ENCODE data around the gene PNMA8A.
A peak's percentile ranks its signal among the peaks of the same experiment; 100 is the strongest.
"Not testable (repeated sequence)": the region's sequence is repeated elsewhere in the genome, so short reads cannot be mapped to it uniquely, and the experiment has no call there.

Gene PNMA8A

GRCh38 chr19:46447824-46448223, 23.5 kb downstream of the PNMA8A start:
- no peak overlapping the region for H3K27ac ChIP-seq (ENCODE audit: low read depth, low read length)
- H2AFZ ChIP-seq (ENCODE audit: low read length, unreplicated experiment), result no peak overlapping the region
- H3K4me1 ChIP-seq (ENCODE audit: control insufficient read depth, insufficient read depth, low read length, unreplicated experiment), result peaks cover 2% of the 10 kb centered on the region
- no peak overlapping the region for H3K4me3 ChIP-seq (ENCODE audit: low read depth, low read length)
- H3K36me3 ChIP-seq (ENCODE audit: insufficient read depth, low read length), result no peaks in the 10 kb centered on the region
- H3K79me2 ChIP-seq (ENCODE audit: control insufficient read depth, insufficient read depth, low read length, unreplicated experiment), result no peaks in the 10 kb centered on the region
- no peaks in the 10 kb centered on the region for H3K27me3 ChIP-seq (ENCODE audit: insufficient read depth, low read length)

- peaks cover 2% of the 10 kb centered on the region for H3K4me1 ChIP-seq (ENCODE audit: control insufficient read depth, insufficient read depth, low read length, unreplicated experiment)
- no peaks in the 10 kb centered on the region for H3K79me2 ChIP-seq (ENCODE audit: control insufficient read depth, insufficient read depth, low read length, unreplicated experiment)
- H3K27ac ChIP-seq (ENCODE audit: low read depth, low read length), result no peak overlapping the region
- no peak overlapping the region for H3K4me3 ChIP-seq (ENCODE audit: low read depth, low read length)
- H3K27me3 ChIP-seq (ENCODE audit: insufficient read depth, low read length), result no peaks in the 10 kb centered on the region
- H3K36me3 ChIP-seq (ENCODE audit: insufficient read depth, low read length), result no peaks in the 10 kb centered on the region
- no peak overlapping the region for H2AFZ ChIP-seq (ENCODE audit: low read length, unreplicated experiment)
Measured at GRCh38 chr19:46447006-46447405, 24.4 kb downstream of the PNMA8A start.

GRCh38 chr19:46446021-46446420, 25.3 kb downstream of the PNMA8A start:
- Histone ChIP-seq H3K27me3 (ENCODE audit: insufficient read depth, low read length) (no peaks in the 10 kb centered on the region), H3K36me3 (ENCODE audit: insufficient read depth, low read length) (no peaks in the 10 kb centered on the region), H3K27ac (ENCODE audit: low read depth, low read length) (no peak overlapping the region), H3K4me3 (ENCODE audit: low read depth, low read length) (no peak overlapping the region), H2AFZ (ENCODE audit: low read length, unreplicated experiment) (no peak overlapping the region), H3K79me2 (ENCODE audit: control insufficient read depth, insufficient read depth, low read length, unreplicated experiment) (no peaks in the 10 kb centered on the region), H3K4me1 (ENCODE audit: control insufficient read depth, insufficient read depth, low read length, unreplicated experiment) (peaks cover 2% of the 10 kb centered on the region)

- peak overlapping the region; percentile 36 for H3K4me3 ChIP-seq (ENCODE audit: low read depth, low read length)
- peak overlapping the region; percentile 37; the same call in 1 of the 2 replicates for H3K27ac ChIP-seq (ENCODE audit: low read depth, low read length)
- no peaks in the 10 kb centered on the region for H3K27me3 ChIP-seq (ENCODE audit: insufficient read depth, low read length)
- no peaks in the 10 kb centered on the region for H3K36me3 ChIP-seq (ENCODE audit: insufficient read depth, low read length)
- H3K4me1 ChIP-seq (ENCODE audit: control insufficient read depth, insufficient read depth, low read length, unreplicated experiment), result peaks cover 2% of the 10 kb centered on the region
- H2AFZ ChIP-seq (ENCODE audit: low read length, unreplicated experiment), result no peak overlapping the region
- H3K79me2 ChIP-seq (ENCODE audit: control insufficient read depth, insufficient read depth, low read length, unreplicated experiment), result no peaks in the 10 kb centered on the region
Measured at GRCh38 chr19:46442808-46443450, 28.4 kb downstream of the PNMA8A start.

- H3K27me3 ChIP-seq (ENCODE audit: insufficient read depth, low read length), result no peaks in the 10 kb centered on the region
- no peaks in the 10 kb centered on the region for H3K79me2 ChIP-seq (ENCODE audit: control insufficient read depth, insufficient read depth, low read length, unreplicated experiment)
- H3K27ac ChIP-seq (ENCODE audit: low read depth, low read length), result no peak overlapping the region
- no peak overlapping the region for H3K4me3 ChIP-seq (ENCODE audit: low read depth, low read length)
- H3K36me3 ChIP-seq (ENCODE audit: insufficient read depth, low read length), result no peaks in the 10 kb centered on the region
- no peak overlapping the region for H2AFZ ChIP-seq (ENCODE audit: low read length, unreplicated experiment)
- peaks cover 2% of the 10 kb centered on the region for H3K4me1 ChIP-seq (ENCODE audit: control insufficient read depth, insufficient read depth, low read length, unreplicated experiment)
Measured at GRCh38 chr19:46441866-46442265, 29.5 kb downstream of the PNMA8A start.

- H2AFZ ChIP-seq (ENCODE audit: low read length, unreplicated experiment); H3K36me3 ChIP-seq (ENCODE audit: insufficient read depth, low read length); H3K27me3 ChIP-seq (ENCODE audit: insufficient read depth, low read length); H3K4me1 ChIP-seq (ENCODE audit: control insufficient read depth, insufficient read depth, low read length, unreplicated experiment); H3K79me2 ChIP-seq (ENCODE audit: control insufficient read depth, insufficient read depth, low read length, unreplicated experiment); H3K4me3 ChIP-seq (ENCODE audit: low read depth, low read length); H3K27ac ChIP-seq (ENCODE audit: low read depth, low read length): not testable (repeated sequence)
Measured at GRCh38 chr19:46435689-46436088, 35.7 kb downstream of the PNMA8A start.

- Histone ChIP-seq H3K79me2 (ENCODE audit: control insufficient read depth, insufficient read depth, low read length, unreplicated experiment) (no peaks in the 10 kb centered on the region), H3K27me3 (ENCODE audit: insufficient read depth, low read length) (no peaks in the 10 kb centered on the region), H3K27ac (ENCODE audit: low read depth, low read length) (no peak overlapping the region), H3K36me3 (ENCODE audit: insufficient read depth, low read length) (no peaks in the 10 kb centered on the region), H3K4me1 (ENCODE audit: control insufficient read depth, insufficient read depth, low read length, unreplicated experiment) (no peaks in the 10 kb centered on the region), H2AFZ (ENCODE audit: low read length, unreplicated experiment) (no peak overlapping the region), H3K4me3 (ENCODE audit: low read depth, low read length) (no peak overlapping the region)
Measured at GRCh38 chr19:46435009-46435408, 36.4 kb downstream of the PNMA8A start.

GRCh38 chr19:46433470-46433869, 37.9 kb downstream of the PNMA8A start:
- H3K79me2 ChIP-seq (ENCODE audit: control insufficient read depth, insufficient read depth, low read length, unreplicated experiment); H3K27ac ChIP-seq (ENCODE audit: low read depth, low read length); H2AFZ ChIP-seq (ENCODE audit: low read length, unreplicated experiment); H3K4me1 ChIP-seq (ENCODE audit: control insufficient read depth, insufficient read depth, low read length, unreplicated experiment); H3K4me3 ChIP-seq (ENCODE audit: low read depth, low read length); H3K36me3 ChIP-seq (ENCODE audit: insufficient read depth, low read length); H3K27me3 ChIP-seq (ENCODE audit: insufficient read depth, low read length): not testable (repeated sequence)

GRCh38 chr19:46431824-46432223, 39.5 kb downstream of the PNMA8A start:
- Histone ChIP-seq H3K27ac (ENCODE audit: low read depth, low read length) (no peak overlapping the region), H3K4me1 (ENCODE audit: control insufficient read depth, insufficient read depth, low read length, unreplicated experiment) (no peaks in the 10 kb centered on the region), H2AFZ (ENCODE audit: low read length, unreplicated experiment) (no peak overlapping the region), H3K36me3 (ENCODE audit: insufficient read depth, low read length) (no peaks in the 10 kb centered on the region), H3K27me3 (ENCODE audit: insufficient read depth, low read length) (0 out of 2 replicates have a peak, but pooled peaks cover 2% of the 10 kb centered on the region), H3K4me3 (ENCODE audit: low read depth, low read length) (no peak overlapping the region), H3K79me2 (ENCODE audit: control insufficient read depth, insufficient read depth, low read length, unreplicated experiment) (no peaks in the 10 kb centered on the region)

GRCh38 chr19:46429999-46430398, 41.4 kb downstream of the PNMA8A start:
- no peaks in the 10 kb centered on the region for H3K36me3 ChIP-seq (ENCODE audit: insufficient read depth, low read length)
- no peaks in the 10 kb centered on the region for H3K4me1 ChIP-seq (ENCODE audit: control insufficient read depth, insufficient read depth, low read length, unreplicated experiment)
- no peak overlapping the region for H3K4me3 ChIP-seq (ENCODE audit: low read depth, low read length)
- H3K27ac ChIP-seq (ENCODE audit: low read depth, low read length), result no peak overlapping the region
- H3K27me3 ChIP-seq (ENCODE audit: insufficient read depth, low read length), result 0 out of 2 replicates have a peak, but pooled peaks cover 4% of the 10 kb centered on the region
- no peaks in the 10 kb centered on the region for H3K79me2 ChIP-seq (ENCODE audit: control insufficient read depth, insufficient read depth, low read length, unreplicated experiment)
- H2AFZ ChIP-seq (ENCODE audit: low read length, unreplicated experiment), result no peak overlapping the region

GRCh38 chr19:46428239-46429135, 42.9 kb downstream of the PNMA8A start, which contains the start of gene PNMA8C:
TSS of gene PNMA8C (minus strand) at chr19:46428936. CDS start at chr19:46428359, 577 bp downstream.
- Histone ChIP-seq H2AFZ (ENCODE audit: low read length, unreplicated experiment) (no peak within 1 kb of the TSS), H3K4me3 (ENCODE audit: low read depth, low read length) (peak within 1 kb of the TSS; percentile 39; the same call in 1 of the 2 replicates), H3K27me3 (ENCODE audit: insufficient read depth, low read length) (0 out of 2 replicates have a peak, but pooled peaks cover 4% of the 10 kb centered on the region)

More at GRCh38 chr19:46428239-46429135, 42.9 kb downstream of the PNMA8A start, which contains the start of gene PNMA8C:
- Histone ChIP-seq H3K27ac (ENCODE audit: low read depth, low read length) (no peak within 1 kb of the TSS), H3K36me3 (ENCODE audit: insufficient read depth, low read length) (no peaks in the 10 kb centered on the region), H3K4me1 (ENCODE audit: control insufficient read depth, insufficient read depth, low read length, unreplicated experiment) (no peaks in the 10 kb centered on the region), H3K79me2 (ENCODE audit: control insufficient read depth, insufficient read depth, low read length, unreplicated experiment) (no peaks in the 10 kb centered on the region)

All from ACC112 (cell line).